GM19468 (cell line): ENCODE data around the gene NOTCH2.

Experiments used
- ATAC-seq: cut with Tn5 transposase; IDR thresholded peaks from one replicate; pipeline ENCODE4 v1.9.1; 2021; ENCODE audit warnings: mild to moderate bottlenecking, moderate library complexity, moderate number of reproducible peaks; ENCODE audit not compliant: unreplicated experiment; ENCODE audit errors: extremely low read depth

NOTCH2 gene

GRCh38 chr1:119952496-119952895 lies 117.0 kb downstream of the NOTCH2 start:
- ATAC-seq, result no peak

GRCh38 chr1:119948342-119949214 lies 120.9 kb downstream of the NOTCH2 start:
- ATAC-seq, result no peak

- ATAC-seq, result no peak
Measured at GRCh38 chr1:119947468-119947867, 122.0 kb downstream of the NOTCH2 start.

GRCh38 chr1:119946724-119947123 lies 122.7 kb downstream of the NOTCH2 start:
- ATAC-seq, result no peak

GRCh38 chr1:119943216-119943615 lies 126.2 kb downstream of the NOTCH2 start:
- ATAC-seq, result no peak

GRCh38 chr1:119941392-119941791 lies 128.1 kb downstream of the NOTCH2 start:
- ATAC-seq, result no peak

- no peak for ATAC-seq
Measured at GRCh38 chr1:119940697-119941096, 128.8 kb downstream of the NOTCH2 start.

- no peak for ATAC-seq
Measured at GRCh38 chr1:119937198-119937597, 132.3 kb downstream of the NOTCH2 start.

GRCh38 chr1:119935915-119936314 lies 133.5 kb downstream of the NOTCH2 start:
- no peak for ATAC-seq

- ATAC-seq, result no peak
Measured at GRCh38 chr1:119935373-119935772, 134.1 kb downstream of the NOTCH2 start.

- ATAC-seq, result no peak
Measured at GRCh38 chr1:119933397-119933796, 136.1 kb downstream of the NOTCH2 start.

GRCh38 chr1:119929643-119930315 lies 139.7 kb downstream of the NOTCH2 start:
- ATAC-seq, result no peak

GRCh38 chr1:119926553-119926952 lies 142.9 kb downstream of the NOTCH2 start:
- no peak for ATAC-seq

GRCh38 chr1:119924948-119925898 lies 144.2 kb downstream of the NOTCH2 start:
- no peak for ATAC-seq

- no peak for ATAC-seq
Measured at GRCh38 chr1:119920104-119920968, 149.1 kb downstream of the NOTCH2 start.

- ATAC-seq, result no peak
Measured at GRCh38 chr1:119919241-119919640, 150.2 kb downstream of the NOTCH2 start.

GRCh38 chr1:119918301-119918700 lies 151.2 kb downstream of the NOTCH2 start:
- ATAC-seq, result no peak

- no peak for ATAC-seq
Measured at GRCh38 chr1:119917304-119918055, 152.0 kb downstream of the NOTCH2 start.

GRCh38 chr1:119915517-119915916 lies 153.9 kb downstream of the NOTCH2 start:
- no peak for ATAC-seq
